GM21423 (cell line): Measurements from ENCODE around the gene CCSER1.
"Not testable (repeated sequence)": the region's sequence is repeated elsewhere in the genome, so short reads cannot be mapped to it uniquely, and the experiment has no call there.

ENCODE experiments used
- ATAC-seq: cut with Tn5 transposase; IDR thresholded peaks from one replicate; pipeline ENCODE4 v1.9.1; 2021; ENCODE audit warnings: mild to moderate bottlenecking, moderate library complexity; ENCODE audit not compliant: unreplicated experiment

The CCSER1 gene

GRCh38 chr4:91601401-91601800, 1474.2 kb downstream of the CCSER1 start:
- ATAC-seq, result no peak

GRCh38 chr4:91611782-91612181, 1484.6 kb downstream of the CCSER1 start:
- ATAC-seq, result no peak

DNA sequence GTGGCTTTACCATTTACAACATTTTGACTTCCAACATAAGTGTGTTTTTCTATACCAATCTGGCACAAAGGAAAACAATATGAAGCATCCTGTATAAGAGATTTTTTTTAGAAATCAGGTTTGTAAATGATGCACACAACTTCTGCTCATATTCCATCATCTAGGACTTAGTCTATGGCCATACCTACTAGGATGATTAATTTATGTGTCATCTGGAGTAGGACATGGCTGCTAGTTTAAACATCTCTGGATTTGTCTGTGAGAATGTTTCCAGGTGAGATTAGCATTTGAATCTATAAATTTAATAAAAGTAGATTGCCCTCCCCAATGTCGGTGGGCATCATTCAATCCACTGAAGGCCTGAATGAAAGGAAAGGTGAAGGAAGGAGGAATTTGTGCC, 1493.8 kb downstream of the CCSER1 start:
- ATAC-seq, result no peak

GRCh38 chr4:91621446-91621845, 1494.3 kb downstream of the CCSER1 start:
- no peak for ATAC-seq

DNA sequence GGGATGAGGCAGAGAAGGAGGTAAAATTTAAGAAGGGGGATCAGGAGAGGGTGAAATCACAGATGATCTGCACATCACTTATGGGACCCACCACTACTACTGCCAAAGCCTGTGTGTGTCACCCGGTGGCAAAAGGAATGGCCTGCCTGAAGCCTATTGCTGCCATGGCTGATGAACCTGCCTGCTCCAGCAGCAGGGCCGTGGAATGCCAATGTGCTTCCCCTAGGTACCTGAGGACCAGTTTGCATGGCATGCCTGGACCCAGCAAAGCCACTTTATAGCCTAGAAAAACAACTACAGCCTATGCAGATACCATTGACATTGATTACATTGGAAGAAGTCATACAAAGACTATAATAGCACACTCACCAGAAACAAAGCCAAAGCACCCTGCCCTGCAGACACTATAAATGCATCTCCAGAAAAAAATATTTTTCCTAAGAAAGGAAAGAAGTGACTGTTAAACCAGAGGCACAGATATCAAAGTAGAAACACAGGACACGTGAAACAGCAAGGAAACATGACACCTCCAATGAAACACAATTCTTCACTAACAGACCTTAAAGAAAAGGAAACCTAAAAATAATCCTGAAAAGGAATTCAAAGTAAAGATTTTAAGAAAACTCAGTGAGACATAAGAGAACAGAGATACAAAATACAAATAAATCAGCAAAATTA, 1495.9 kb downstream of the CCSER1 start:
- no peak for ATAC-seq

DNA sequence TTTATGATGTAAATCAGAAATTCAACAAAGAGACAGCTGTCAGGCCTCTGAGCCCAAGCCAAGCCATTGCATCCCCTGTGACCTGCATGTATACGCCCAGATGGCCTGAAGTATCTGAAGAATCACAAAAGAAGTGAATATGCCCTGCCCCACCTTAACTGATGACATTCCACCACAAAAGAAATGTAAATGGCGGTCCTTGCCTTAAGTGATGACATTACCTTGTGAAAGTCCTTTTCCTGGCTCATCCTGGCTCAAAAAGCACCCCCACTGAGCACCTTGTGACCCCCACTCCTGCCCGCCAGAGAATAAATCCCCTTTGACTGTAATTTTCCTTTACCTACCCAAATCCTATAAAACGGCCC, 1496.4 kb downstream of the CCSER1 start:
- ATAC-seq, result not testable (repeated sequence)

DNA sequence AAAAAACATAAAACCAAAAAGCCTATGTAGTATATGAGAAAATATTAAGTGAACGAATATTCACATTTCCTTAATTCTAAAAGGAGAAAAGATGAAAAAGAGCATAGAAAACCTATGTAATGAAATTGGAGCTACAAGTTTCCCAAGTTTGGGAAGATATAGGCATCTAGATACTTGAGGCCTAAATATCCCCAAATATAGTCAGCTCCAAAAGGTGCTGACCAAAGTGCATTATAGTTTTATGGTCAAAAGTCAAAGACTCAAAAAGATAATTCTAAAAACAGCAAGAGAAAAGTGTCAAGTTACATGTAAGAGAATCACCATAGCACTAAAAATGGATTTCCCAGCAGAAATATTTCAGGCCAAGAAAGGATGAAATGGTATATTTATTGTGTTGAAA, 1502.9 kb downstream of the CCSER1 start:
- ATAC-seq, result no peak

GRCh38 chr4:91630764-91631163, 1503.6 kb downstream of the CCSER1 start:
- no peak for ATAC-seq

- ATAC-seq, result no peak
These were observed 1504.1 kb downstream of the CCSER1 start for GRCh38 chr4:91631335-91631734.

DNA sequence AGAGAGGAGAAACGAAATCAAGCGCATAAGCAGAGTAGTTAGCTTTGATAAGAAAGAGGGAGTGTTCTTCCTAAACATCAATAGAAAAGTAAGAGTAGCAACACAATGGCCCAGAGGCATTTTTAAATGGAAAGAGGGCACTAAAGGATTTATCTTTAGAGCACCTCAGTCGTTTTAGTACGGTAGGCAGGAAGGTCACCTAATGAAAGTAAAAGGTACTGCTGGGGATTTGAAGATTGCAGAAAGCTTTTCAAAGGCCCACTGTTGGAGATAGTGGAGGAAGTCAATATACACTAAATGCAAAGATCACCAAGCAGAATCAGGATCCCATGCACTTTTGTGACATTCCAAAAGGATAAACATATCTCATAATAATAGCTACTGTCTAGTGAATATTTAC, 1508.9 kb downstream of the CCSER1 start:
- ATAC-seq, result no peak
